Measurements from ENCODE around the gene ECM2. TPM values are rescaled to one million over a fixed set of nuclear protein-coding genes. Genes with fewer than 3 reads are reported as not detected.

Gene ECM2
- total RNA-seq, 1 donor from 2014 or later = 3.3 TPM

- no peak for FAIRE-seq
- no peak for DNase-seq (ENCODE audit: low spot score in 2 of 2)
Observed at GRCh38 chr9:92528522-92528849, 7.3 kb downstream of the ECM2 start.

GRCh38 chr9:92527832-92528521 is 7.8 kb downstream of the ECM2 start:
- no peak for DNase-seq (ENCODE audit: low spot score in 2 of 2)
- no peak for FAIRE-seq

- no peak for FAIRE-seq
Observed at GRCh38 chr9:92527291-92527828, 8.4 kb downstream of the ECM2 start.

GRCh38 chr9:92525306-92525705 is 10.5 kb downstream of the ECM2 start:
- FAIRE-seq (no peak), DNase-seq (ENCODE audit: low spot score in 2 of 2) (no peak)

More at GRCh38 chr9:92527291-92527828, 8.4 kb downstream of the ECM2 start:
- DNase-seq (ENCODE audit: low spot score in 2 of 2) = no peak

- FAIRE-seq (no peak), DNase-seq (ENCODE audit: low spot score in 2 of 2) (no peak)
Observed at GRCh38 chr9:92524881-92525280, 10.9 kb downstream of the ECM2 start.

- no peak for FAIRE-seq
- no peak for DNase-seq (ENCODE audit: low spot score in 2 of 2)
Observed at GRCh38 chr9:92522983-92523970, 12.5 kb downstream of the ECM2 start.

- no peak for DNase-seq (ENCODE audit: low spot score in 2 of 2)
- no peak for FAIRE-seq
Observed at GRCh38 chr9:92520837-92521236, 15.0 kb downstream of the ECM2 start.

GRCh38 chr9:92518199-92518598 is 17.6 kb downstream of the ECM2 start:
- DNase-seq (ENCODE audit: low spot score in 2 of 2) (no peak), FAIRE-seq (no peak)

GRCh38 chr9:92517046-92517445 is 18.7 kb downstream of the ECM2 start:
- FAIRE-seq (no peak), DNase-seq (ENCODE audit: low spot score in 2 of 2) (no peak)

- DNase-seq (ENCODE audit: low spot score in 2 of 2) = no peak
- no peak for FAIRE-seq
Observed at GRCh38 chr9:92516521-92516920, 19.3 kb downstream of the ECM2 start.

GRCh38 chr9:92514635-92515034 is 21.2 kb downstream of the ECM2 start:
- no peak for DNase-seq (ENCODE audit: low spot score in 2 of 2)
- no peak for FAIRE-seq

GRCh38 chr9:92513349-92513748 is 22.4 kb downstream of the ECM2 start:
- DNase-seq (ENCODE audit: low spot score in 2 of 2) (no peak), FAIRE-seq (no peak)

GRCh38 chr9:92512622-92513021 is 23.2 kb downstream of the ECM2 start:
- no peak for DNase-seq (ENCODE audit: low spot score in 2 of 2)
- no peak for FAIRE-seq

- no peak for DNase-seq (ENCODE audit: low spot score in 2 of 2)
- no peak for FAIRE-seq
Observed at GRCh38 chr9:92510747-92511146, 25.0 kb downstream of the ECM2 start.

- DNase-seq (ENCODE audit: low spot score in 2 of 2) (no peak), FAIRE-seq (no peak)
Observed at GRCh38 chr9:92509050-92509449, 26.7 kb downstream of the ECM2 start.

GRCh38 chr9:92508018-92508820 is 27.6 kb downstream of the ECM2 start:
- no peak for FAIRE-seq

GRCh38 chr9:92507496-92507895 is 28.3 kb downstream of the ECM2 start:
- DNase-seq (ENCODE audit: low spot score in 2 of 2) = no peak
- FAIRE-seq = no peak

More at GRCh38 chr9:92508018-92508820, 27.6 kb downstream of the ECM2 start:
- no peak for DNase-seq (ENCODE audit: low spot score in 2 of 2)

- DNase-seq (ENCODE audit: low spot score in 2 of 2) (no peak), FAIRE-seq (no peak)
Observed at GRCh38 chr9:92507005-92507404, 28.8 kb downstream of the ECM2 start.

- DNase-seq (ENCODE audit: low spot score in 2 of 2) = no peak
- FAIRE-seq = no peak
Observed at GRCh38 chr9:92506184-92506857, 29.5 kb downstream of the ECM2 start.

GRCh38 chr9:92504881-92505280 is 30.9 kb downstream of the ECM2 start:
- FAIRE-seq = no peak

More at GRCh38 chr9:92504881-92505280, 30.9 kb downstream of the ECM2 start:
- no peak for DNase-seq (ENCODE audit: low spot score in 2 of 2)

Measured in frontal cortex (tissue), 4 donors.